DOHH2 (cell line): Measurements from ENCODE around the gene ST6GALNAC6.

Experiments
- H3F3A ChIP-seq: fragments of 200-600 bp; sonication (generic), shearing (Covaris generic); 2 replicates; pipeline ENCODE4 v1.6.0; 2016; ENCODE audit warnings: antibody characterized with exemption, mild to moderate bottlenecking; ENCODE audit not compliant: control insufficient read depth, insufficient read depth
- H3K27ac ChIP-seq: fragments of 200-600 bp; sonication (generic); 2 replicates; pipeline ENCODE4 v1.5.1; 2014; ENCODE audit warnings: low read depth, mild to moderate bottlenecking, low read length, moderate library complexity
- H3K27me3 ChIP-seq: fragments of 200-600 bp; sonication (generic); 2 replicates; pipeline ENCODE4 v1.6.1; 2014; ENCODE audit warnings: mild to moderate bottlenecking, low read length, mixed read lengths; ENCODE audit not compliant: control insufficient read depth
- H3K36me3 ChIP-seq: fragments of 200-600 bp; sonication (generic); 2 replicates; pipeline ENCODE4 v1.6.1; 2014; ENCODE audit warnings: mild to moderate bottlenecking, low read length, moderate library complexity, mixed read lengths; ENCODE audit not compliant: control insufficient read depth
- H3K4me1 ChIP-seq: fragments of 200-600 bp; sonication (generic); 2 replicates; pipeline ENCODE4 v1.6.1; 2014; ENCODE audit warnings: mild to moderate bottlenecking, low read length, mixed read lengths; ENCODE audit not compliant: control insufficient read depth
- H3K4me2 ChIP-seq: fragments of 200-600 bp; sonication (generic); 2 replicates; pipeline ENCODE4 v1.6.0; 2014; ENCODE audit warnings: mild to moderate bottlenecking, low read length, moderate library complexity
- H3K4me3 ChIP-seq: fragments of 200-600 bp; sonication (generic); 2 replicates; pipeline ENCODE4 v1.5.1; 2014; ENCODE audit warnings: mild to moderate bottlenecking, low read length, mixed read lengths
- H3K79me2 ChIP-seq: fragments of 200-600 bp; sonication (generic); 2 replicates; pipeline ENCODE4 v1.6.1; 2014; ENCODE audit warnings: mild to moderate bottlenecking, low read length, mixed read lengths; ENCODE audit not compliant: control insufficient read depth
- H3K9me2 ChIP-seq: fragments of 200-600 bp; sonication (generic); replicated peaks from 2 replicates; pipeline ENCODE4 v1.6.1; 2014; ENCODE audit warnings: mild to moderate bottlenecking, low read length, mixed read lengths; ENCODE audit not compliant: control insufficient read depth
- H3K9me3 ChIP-seq: fragments of 200-600 bp; sonication (generic); 2 replicates; pipeline ENCODE4 v1.6.1; 2014; ENCODE audit warnings: antibody characterized with exemption, low read length, mixed read lengths; ENCODE audit not compliant: control insufficient read depth, insufficient read depth
- H4K20me1 ChIP-seq: fragments of 200-600 bp; sonication (generic); 2 replicates; pipeline ENCODE4 v1.6.0; 2014; ENCODE audit warnings: low read depth, mild to moderate bottlenecking, antibody characterized with exemption, low read length, moderate library complexity; ENCODE audit not compliant: control insufficient read depth, insufficient read depth
- EZH2phosphoT487 ChIP-seq: fragments of 200-600 bp; sonication (generic); IDR thresholded peaks from 2 replicates; pipeline ENCODE4 v1.6.1; 2017; ENCODE audit warnings: borderline replicate concordance, mild to moderate bottlenecking, antibody characterized with exemption, low read length, moderate library complexity, mixed read lengths
- TF ChIP-seq, protein P1 (sequence below): fragments of 200-600 bp; sonication (generic); IDR thresholded peaks from one replicate; pipeline ENCODE4 v1.5.1; 2014; ENCODE audit warnings: antibody characterized with exemption, mild to moderate bottlenecking, low read depth, low read length; ENCODE audit not compliant: poor library complexity, severe bottlenecking

ST6GALNAC6 gene

DNA sequence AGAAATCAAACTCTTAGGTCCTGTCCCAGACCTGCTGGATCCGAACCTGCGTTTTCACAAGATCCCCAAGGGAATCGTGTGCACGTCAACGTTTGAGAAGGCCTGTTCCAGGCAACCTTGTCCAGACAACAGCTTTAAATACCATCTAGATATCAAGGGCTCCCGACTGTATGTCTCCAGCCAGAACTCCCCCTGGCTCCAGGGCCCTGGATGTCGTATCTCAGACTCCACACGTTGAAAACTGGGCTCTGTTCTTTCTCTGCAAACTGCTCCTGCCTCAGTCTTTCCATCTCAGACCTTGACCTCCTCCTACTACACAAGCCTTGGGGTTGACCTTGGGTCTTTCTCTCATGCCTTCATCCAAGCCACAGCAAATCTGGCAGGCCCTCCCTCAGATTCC lies 39.1 kb downstream of the ST6GALNAC6 start:
- H3K9me2 ChIP-seq, result no peaks in the 10 kb centered on the region
- no peak overlapping the region for H3K27ac ChIP-seq
- TF ChIP-seq, protein P1, sequence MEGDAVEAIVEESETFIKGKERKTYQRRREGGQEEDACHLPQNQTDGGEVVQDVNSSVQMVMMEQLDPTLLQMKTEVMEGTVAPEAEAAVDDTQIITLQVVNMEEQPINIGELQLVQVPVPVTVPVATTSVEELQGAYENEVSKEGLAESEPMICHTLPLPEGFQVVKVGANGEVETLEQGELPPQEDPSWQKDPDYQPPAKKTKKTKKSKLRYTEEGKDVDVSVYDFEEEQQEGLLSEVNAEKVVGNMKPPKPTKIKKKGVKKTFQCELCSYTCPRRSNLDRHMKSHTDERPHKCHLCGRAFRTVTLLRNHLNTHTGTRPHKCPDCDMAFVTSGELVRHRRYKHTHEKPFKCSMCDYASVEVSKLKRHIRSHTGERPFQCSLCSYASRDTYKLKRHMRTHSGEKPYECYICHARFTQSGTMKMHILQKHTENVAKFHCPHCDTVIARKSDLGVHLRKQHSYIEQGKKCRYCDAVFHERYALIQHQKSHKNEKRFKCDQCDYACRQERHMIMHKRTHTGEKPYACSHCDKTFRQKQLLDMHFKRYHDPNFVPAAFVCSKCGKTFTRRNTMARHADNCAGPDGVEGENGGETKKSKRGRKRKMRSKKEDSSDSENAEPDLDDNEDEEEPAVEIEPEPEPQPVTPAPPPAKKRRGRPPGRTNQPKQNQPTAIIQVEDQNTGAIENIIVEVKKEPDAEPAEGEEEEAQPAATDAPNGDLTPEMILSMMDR, result no peak
- H3F3A ChIP-seq, result peaks cover 16% of the 10 kb centered on the region
- no peak overlapping the region for H3K4me2 ChIP-seq
- H3K27me3 ChIP-seq, result no peaks in the 10 kb centered on the region
- no peaks in the 10 kb centered on the region for H4K20me1 ChIP-seq
- no peak overlapping the region for H3K4me3 ChIP-seq
- H3K9me3 ChIP-seq, result no peaks in the 10 kb centered on the region
- no peaks in the 10 kb centered on the region for H3K79me2 ChIP-seq
- H3K4me1 ChIP-seq, result peaks cover 29% of the 10 kb centered on the region
- no peaks in the 10 kb centered on the region for H3K36me3 ChIP-seq

DNA sequence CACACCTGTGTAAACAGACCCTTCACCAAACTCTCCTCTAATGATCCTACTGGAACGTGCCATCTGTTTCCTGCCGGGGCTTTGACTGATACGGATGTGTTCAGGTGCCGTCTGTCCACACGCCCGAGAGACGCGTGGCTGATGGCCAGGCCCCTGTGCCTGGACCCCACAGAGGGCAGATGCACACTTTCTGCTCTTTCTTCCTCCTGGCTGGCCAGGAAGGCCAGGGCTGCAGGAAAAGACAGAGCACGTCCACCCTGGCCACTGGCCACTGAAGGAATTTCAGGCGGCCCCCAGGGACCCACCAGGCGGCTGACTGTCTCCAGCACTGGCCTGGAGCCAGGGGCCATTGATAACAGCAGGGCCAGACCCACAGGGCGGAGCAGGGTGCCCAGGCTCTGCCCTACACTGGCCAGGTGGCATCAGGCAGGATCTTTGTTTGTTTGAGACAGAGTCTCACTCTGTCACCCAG lies 41.3 kb downstream of the ST6GALNAC6 start:
- TF ChIP-seq EZH2phosphoT487, result no peak
- TF ChIP-seq, protein P1, result no peak
- Histone ChIP-seq H3K36me3 (no peaks in the 10 kb centered on the region), H3K27ac (no peak overlapping the region), H4K20me1 (no peaks in the 10 kb centered on the region), H3K27me3 (peaks cover 6% of the 10 kb centered on the region; the same call in 1 of the 2 replicates), H3K4me2 (no peak overlapping the region), H3K9me3 (no peaks in the 10 kb centered on the region), H3K4me3 (no peak overlapping the region), H3K9me2 (no peaks in the 10 kb centered on the region), H3K4me1 (peaks cover 20% of the 10 kb centered on the region), H3K79me2 (no peaks in the 10 kb centered on the region), H3F3A (peaks cover 11% of the 10 kb centered on the region)

DNA sequence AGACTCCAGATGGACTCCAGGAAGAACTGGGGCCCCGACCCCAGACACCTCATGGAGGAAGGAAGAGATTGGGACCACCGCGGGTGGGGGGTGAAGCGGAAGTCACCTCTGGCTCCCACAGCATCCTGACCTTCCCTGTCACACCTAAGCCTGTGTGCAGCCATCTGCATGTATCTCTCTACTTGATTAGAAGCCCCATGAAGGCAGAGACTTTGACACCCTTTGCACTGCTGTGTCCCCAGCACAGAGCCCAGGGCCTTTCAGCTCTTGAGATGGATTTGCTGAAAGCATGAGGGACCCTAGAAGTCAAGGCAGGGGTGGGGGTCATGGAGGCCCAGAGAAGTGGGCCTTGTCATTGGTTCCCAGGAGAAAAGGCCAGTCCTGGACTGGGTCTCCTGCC lies 42.1 kb downstream of the ST6GALNAC6 start:
- Histone ChIP-seq H3K79me2 (no peaks in the 10 kb centered on the region), H3K27me3 (peaks cover 6% of the 10 kb centered on the region; the same call in 1 of the 2 replicates), H3F3A (peaks cover 5% of the 10 kb centered on the region), H3K27ac (no peak overlapping the region), H4K20me1 (no peaks in the 10 kb centered on the region), H3K4me1 (peaks cover 12% of the 10 kb centered on the region), H3K4me2 (no peak overlapping the region), H3K9me2 (no peaks in the 10 kb centered on the region), H3K4me3 (no peak overlapping the region), H3K9me3 (no peaks in the 10 kb centered on the region), H3K36me3 (no peaks in the 10 kb centered on the region)
- TF ChIP-seq, protein P1, result no peak
- TF ChIP-seq EZH2phosphoT487, result no peak

DNA sequence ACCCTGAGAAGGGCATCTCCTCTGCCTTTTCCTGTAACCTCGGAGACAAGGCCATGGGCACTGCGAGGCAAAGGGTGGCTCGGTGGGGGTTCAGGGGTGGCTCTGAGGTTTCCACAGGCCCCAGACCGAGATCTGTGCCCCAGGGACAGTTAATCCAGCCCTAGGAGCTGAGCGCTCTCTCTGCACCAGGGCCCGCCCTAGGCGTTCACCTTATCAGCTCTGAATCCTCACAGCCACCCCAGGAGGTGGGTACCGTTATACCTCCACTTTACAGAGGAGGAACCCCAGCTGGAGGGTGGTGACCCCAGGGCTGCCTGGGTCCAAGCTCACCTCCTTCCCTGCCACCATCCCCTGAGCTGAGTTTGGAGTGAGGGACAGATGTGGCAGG lies 42.7 kb downstream of the ST6GALNAC6 start:
- H3K4me2 ChIP-seq, result no peak overlapping the region

More for the DNA sequence above, 42.7 kb downstream of the ST6GALNAC6 start:
- Histone ChIP-seq H4K20me1 (no peaks in the 10 kb centered on the region), H3K79me2 (no peaks in the 10 kb centered on the region), H3K36me3 (no peaks in the 10 kb centered on the region), H3K27me3 (peaks cover 6% of the 10 kb centered on the region; the same call in 1 of the 2 replicates), H3K4me1 (peaks cover 7% of the 10 kb centered on the region), H3K9me3 (no peaks in the 10 kb centered on the region), H3K9me2 (no peaks in the 10 kb centered on the region), H3K4me3 (no peak overlapping the region), H3F3A (peaks cover 2% of the 10 kb centered on the region), H3K27ac (no peak overlapping the region)
- TF ChIP-seq, protein P1, result no peak
- no peak for TF ChIP-seq EZH2phosphoT487
